AG09309 (cell line): ENCODE results near the gene NUP42.

Experiments used
- DNase-seq: peaks from one replicate; pipeline ENCODE4 v3.0.0-alpha.2; 2010; ENCODE audit warnings: low read depth
- H3K4me3 ChIP-seq: 2 replicates; pipeline ENCODE4 v1.5.1; 2011; ENCODE audit warnings: mild to moderate bottlenecking, low read depth, low read length, moderate library complexity; ENCODE audit not compliant: control insufficient read depth
- CTCF ChIP-seq: IDR thresholded peaks from 2 replicates; pipeline ENCODE4 v1.5.1; 2011; ENCODE audit warnings: mild to moderate bottlenecking, low read depth, low read length, inconsistent platforms; ENCODE audit not compliant: insufficient read depth, control insufficient read depth; ENCODE audit errors: missing control alignments

NUP42 gene

DNA sequence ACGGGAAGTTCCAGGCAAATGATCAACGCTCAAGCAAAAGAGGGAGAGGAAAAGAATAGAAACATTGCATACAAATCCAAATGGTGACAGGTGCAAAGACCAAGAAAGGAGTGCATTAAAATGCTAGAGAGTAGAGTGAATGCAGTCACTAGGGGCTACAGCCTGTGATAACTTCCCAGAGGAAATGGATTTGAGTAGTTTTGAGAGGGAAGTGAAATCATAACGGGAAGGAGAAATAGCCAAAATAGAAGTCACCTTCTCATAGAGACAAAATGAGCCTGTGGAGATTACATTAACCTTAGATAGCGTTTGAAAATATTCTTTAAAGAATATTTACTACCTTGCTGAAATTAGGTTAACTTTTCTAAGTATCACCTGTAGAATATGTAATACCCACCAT lies 26.5 kb downstream of the NUP42 start:
- no peak for TF ChIP-seq CTCF
- H3K4me3 ChIP-seq, result no peak overlapping the region
- no peak for DNase-seq

DNA sequence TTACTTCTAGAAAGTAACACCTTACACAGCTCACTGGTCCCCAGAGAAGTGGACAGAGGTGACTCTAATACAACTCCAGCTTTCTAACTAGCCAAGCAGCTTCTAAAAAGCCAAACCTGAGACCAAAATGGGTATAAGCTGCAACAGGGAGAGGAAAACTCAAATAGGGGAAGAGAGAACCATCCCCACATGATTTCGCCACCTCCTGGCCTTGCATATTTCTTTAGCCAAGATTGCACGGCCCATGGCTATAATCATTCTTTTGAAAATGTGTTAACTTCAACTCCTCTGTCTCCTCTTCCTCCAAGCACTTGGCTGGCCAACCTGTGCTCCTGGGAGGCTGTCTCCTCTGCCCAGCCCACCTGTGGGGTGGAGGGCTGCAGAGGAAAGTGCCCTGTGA lies 28.7 kb downstream of the NUP42 start:
- no peak for TF ChIP-seq CTCF
- DNase-seq, result no peak
- H3K4me3 ChIP-seq, result no peak overlapping the region

DNA sequence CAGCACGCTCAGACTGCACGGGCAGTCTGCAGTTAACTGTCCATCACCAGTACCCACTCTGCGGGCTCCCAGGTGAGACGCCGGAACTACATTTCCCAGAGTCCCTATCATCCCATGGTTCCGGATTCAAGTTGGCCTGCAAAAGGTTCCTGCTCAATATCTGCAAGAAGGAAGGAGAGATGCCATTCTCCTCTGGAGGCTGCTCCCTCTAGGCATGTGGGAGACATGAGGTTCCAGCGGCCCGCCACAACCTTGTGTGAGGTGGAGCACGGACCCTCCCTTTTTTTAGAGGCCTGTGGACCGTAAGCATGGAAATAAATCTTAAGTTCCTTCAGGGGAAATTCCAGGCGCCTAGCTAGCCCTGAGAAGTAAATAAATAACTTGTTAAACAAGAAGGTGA lies 29.7 kb downstream of the NUP42 start:
- DNase-seq, result no peak
- TF ChIP-seq CTCF, result no peak
- no peak overlapping the region for H3K4me3 ChIP-seq

DNA sequence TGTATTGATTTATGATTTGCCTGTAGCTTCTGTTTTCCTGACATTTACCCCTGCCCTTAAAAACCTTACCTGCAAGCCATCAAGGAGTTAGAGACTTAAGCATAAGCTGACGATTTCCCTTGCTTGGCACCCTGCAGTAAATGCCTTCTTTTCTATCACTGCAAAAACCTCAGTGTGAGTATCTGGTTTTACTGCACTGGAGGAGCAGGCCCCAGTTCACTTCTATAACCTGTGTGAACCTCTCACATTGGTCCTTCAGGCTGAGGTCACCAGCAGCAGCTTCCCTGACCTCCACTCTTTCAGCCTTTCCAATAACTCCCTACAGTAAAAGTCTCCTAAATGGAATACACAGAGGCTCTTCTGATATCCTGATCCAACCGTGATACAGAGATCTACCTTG lies 30.5 kb downstream of the NUP42 start:
- TF ChIP-seq CTCF, result no peak
- H3K4me3 ChIP-seq, result no peak overlapping the region
- no peak for DNase-seq

GRCh38 chr7:23212841-23213240 lies 31.0 kb downstream of the NUP42 start:
- no peak overlapping the region for H3K4me3 ChIP-seq
- TF ChIP-seq CTCF, result no peak
- DNase-seq, result no peak

- no peak for DNase-seq
- no peak overlapping the region for H3K4me3 ChIP-seq
- no peak for TF ChIP-seq CTCF
These were observed 31.9 kb downstream of the NUP42 start for GRCh38 chr7:23213755-23214154.

DNA sequence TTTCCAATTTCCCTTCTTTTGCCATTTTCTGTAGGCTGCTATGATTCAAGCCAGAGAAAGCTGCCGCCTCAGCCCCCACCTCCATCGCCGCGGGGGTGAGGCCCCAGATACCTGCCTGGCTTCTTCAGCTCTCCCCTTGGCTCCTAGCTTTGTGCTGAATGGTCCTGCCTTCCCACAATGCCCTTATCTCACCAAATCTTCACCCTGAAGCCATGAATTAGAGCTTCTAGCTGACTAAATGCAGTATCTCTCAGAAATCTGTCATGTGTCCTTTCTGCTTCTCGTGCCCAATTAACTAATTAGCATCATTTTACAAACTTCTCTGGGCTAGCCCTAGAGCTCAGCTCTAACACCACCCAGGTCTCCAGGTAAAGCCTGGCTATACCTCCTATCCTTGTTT lies 32.6 kb downstream of the NUP42 start:
- DNase-seq, result no peak
- no peak overlapping the region for H3K4me3 ChIP-seq
- no peak for TF ChIP-seq CTCF
